WI38 (cell line): ENCODE measurements around the gene PCYT2.

Source experiments
- H3K4me3 ChIP-seq: 2 replicates; pipeline ENCODE4 v1.5.1; 2011; ENCODE audit warnings: low read depth, mild to moderate bottlenecking, control low read depth, low read length
- TF ChIP-seq, protein P1 (sequence below): IDR thresholded peaks from 2 replicates; pipeline ENCODE4 v1.5.1; 2012; ENCODE audit warnings: low read depth, mild to moderate bottlenecking, control low read depth, low read length

The PCYT2 gene

GRCh38 chr17:81858170-81858966 is 52.8 kb downstream of the PCYT2 start:
- TF ChIP-seq, protein P1, sequence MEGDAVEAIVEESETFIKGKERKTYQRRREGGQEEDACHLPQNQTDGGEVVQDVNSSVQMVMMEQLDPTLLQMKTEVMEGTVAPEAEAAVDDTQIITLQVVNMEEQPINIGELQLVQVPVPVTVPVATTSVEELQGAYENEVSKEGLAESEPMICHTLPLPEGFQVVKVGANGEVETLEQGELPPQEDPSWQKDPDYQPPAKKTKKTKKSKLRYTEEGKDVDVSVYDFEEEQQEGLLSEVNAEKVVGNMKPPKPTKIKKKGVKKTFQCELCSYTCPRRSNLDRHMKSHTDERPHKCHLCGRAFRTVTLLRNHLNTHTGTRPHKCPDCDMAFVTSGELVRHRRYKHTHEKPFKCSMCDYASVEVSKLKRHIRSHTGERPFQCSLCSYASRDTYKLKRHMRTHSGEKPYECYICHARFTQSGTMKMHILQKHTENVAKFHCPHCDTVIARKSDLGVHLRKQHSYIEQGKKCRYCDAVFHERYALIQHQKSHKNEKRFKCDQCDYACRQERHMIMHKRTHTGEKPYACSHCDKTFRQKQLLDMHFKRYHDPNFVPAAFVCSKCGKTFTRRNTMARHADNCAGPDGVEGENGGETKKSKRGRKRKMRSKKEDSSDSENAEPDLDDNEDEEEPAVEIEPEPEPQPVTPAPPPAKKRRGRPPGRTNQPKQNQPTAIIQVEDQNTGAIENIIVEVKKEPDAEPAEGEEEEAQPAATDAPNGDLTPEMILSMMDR = no peak
- peak overlapping the region; percentile 96 for H3K4me3 ChIP-seq

GRCh38 chr17:81854974-81855774 is 56.0 kb downstream of the PCYT2 start:
- TF ChIP-seq, protein P1 = no peak
- H3K4me3 ChIP-seq = no peak overlapping the region

DNA sequence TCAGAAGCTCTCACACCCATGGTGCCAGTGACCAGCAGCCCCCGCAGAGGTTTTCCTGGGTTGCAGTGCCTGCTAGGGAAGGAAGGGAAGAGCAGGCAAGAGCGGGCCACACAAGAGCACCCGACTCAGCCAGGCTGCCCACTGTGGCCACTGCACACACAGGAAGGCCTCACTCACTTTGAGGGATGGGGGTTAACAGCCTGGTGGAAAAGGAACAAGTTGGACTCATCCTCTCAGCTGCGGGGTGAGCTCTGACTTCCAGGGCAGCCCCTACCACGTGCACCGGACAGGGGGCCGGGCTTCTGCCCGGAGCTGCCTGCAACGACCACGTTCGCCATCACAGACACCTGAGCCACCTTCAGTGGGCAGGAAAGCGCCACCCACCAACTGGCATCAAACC is 59.0 kb downstream of the PCYT2 start:
- H3K4me3 ChIP-seq = no peak overlapping the region
- TF ChIP-seq, protein P1 = no peak

GRCh38 chr17:81851423-81851822 is 59.8 kb downstream of the PCYT2 start:
- no peak overlapping the region for H3K4me3 ChIP-seq
- TF ChIP-seq, protein P1 = no peak
